HepG2 (cell line): ENCODE data around the gene ZNF367. TPM values are rescaled to one million over a fixed set of nuclear protein-coding genes. Genes with fewer than 3 reads are reported as not detected.

Experiments
- ATM ChIP-seq: fragments of 450-650 bp; IDR thresholded peaks from 2 replicates; pipeline ENCODE4 v1.7.1; 2017; ENCODE audit warnings: mild to moderate bottlenecking, borderline replicate concordance
- BORCS8-MEF2B ChIP-seq: sonication (generic); formaldehyde crosslinking; IDR thresholded peaks from 2 replicates; pipeline ENCODE4 v1.8.0; 2022; ENCODE audit warnings: mild to moderate bottlenecking, missing genetic modification reagents
- BRCA1 ChIP-seq: sonication (generic); formaldehyde crosslinking; IDR thresholded peaks from 2 replicates; pipeline ENCODE4 v1.4.0; 2020; ENCODE audit warnings: missing genetic modification reagents
- FOXK2 ChIP-seq: fragments of 450-650 bp; IDR thresholded peaks from 2 replicates; pipeline ENCODE4 v1.6.1; 2016
- GZF1 ChIP-seq: sonication (generic); formaldehyde crosslinking; IDR thresholded peaks from 2 replicates; pipeline ENCODE4 v1.5.1; 2020; ENCODE audit warnings: mild to moderate bottlenecking, missing genetic modification reagents
- HNRNPL ChIP-seq: fragments of 200-400 bp; formaldehyde crosslinking; IDR thresholded peaks from 2 replicates; pipeline ENCODE4 v1.6.1; 2017; ENCODE audit warnings: mild to moderate bottlenecking, low read depth, low read length
- MTF2 ChIP-seq: sonication (generic); formaldehyde crosslinking; IDR thresholded peaks from 2 replicates; pipeline ENCODE4 v1.5.0; 2020; ENCODE audit warnings: missing genetic modification reagents, borderline replicate concordance
- NFYB ChIP-seq: sonication (generic); formaldehyde crosslinking; IDR thresholded peaks from 2 replicates; pipeline ENCODE4 v1.4.0; 2020; ENCODE audit warnings: missing genetic modification reagents
- NKX3-1 ChIP-seq: sonication (generic); formaldehyde crosslinking; IDR thresholded peaks from 2 replicates; pipeline ENCODE4 v1.5.0; 2020; ENCODE audit warnings: missing genetic modification reagents
- RORA ChIP-seq: sonication (generic); formaldehyde crosslinking; IDR thresholded peaks from 2 replicates; pipeline ENCODE4 v1.5.0; 2020; ENCODE audit warnings: mild to moderate bottlenecking, missing genetic modification reagents, moderate library complexity
- ZMYM3 ChIP-seq: sonication (generic); formaldehyde crosslinking; IDR thresholded peaks from 2 replicates; pipeline ENCODE4 v1.5.1; 2020; ENCODE audit warnings: mild to moderate bottlenecking, missing genetic modification reagents
- ZNF343 ChIP-seq: sonication (generic); formaldehyde crosslinking; IDR thresholded peaks from 2 replicates; pipeline ENCODE4 v1.4.0; 2020; ENCODE audit warnings: mild to moderate bottlenecking, missing genetic modification reagents
- ZNF552 ChIP-seq: sonication (generic); formaldehyde crosslinking; IDR thresholded peaks from 2 replicates; pipeline ENCODE4 v1.9.0; 2022; ENCODE audit warnings: missing genetic modification reagents, mild to moderate bottlenecking, borderline replicate concordance
- ZNF724P ChIP-seq: sonication (generic); formaldehyde crosslinking; IDR thresholded peaks from 2 replicates; pipeline ENCODE4 v1.8.0; 2022; ENCODE audit warnings: missing genetic modification reagents, borderline replicate concordance
- ZNF75D ChIP-seq: sonication (generic); formaldehyde crosslinking; IDR thresholded peaks from 2 replicates; pipeline ENCODE4 v1.8.1; 2023; ENCODE audit warnings: missing genetic modification reagents, mild to moderate bottlenecking, borderline replicate concordance
- polyA plus RNA-seq, 8 experiments: library from polyadenylated mRNA; depleted of rRNA in 3 of 8; stranded (reverse) in 7 of 8; unstranded in 1 of 8; fragments of >200 nt; fragmentation: Illumina TruSeq in 4 of 8; extraction: Trizol in 4 of 8; gene quantifications; 2 replicates each; pipeline versions ENCODE4 v1.2.1 to v1.2.3, GENCODE V29; 2011 to 2016; ENCODE audit warnings: low read depth in 4 of 8, missing spikeins in 1 of 8, mixed read lengths in 1 of 8; ENCODE audit not compliant: insufficient read depth in 1 of 8
- total RNA-seq, 5 experiments: library from RNA; depleted of rRNA; stranded (reverse); fragments of >200 nt; fragmentation: Illumina TruSeq; extraction: Trizol; gene quantifications; 2 replicates each; pipeline ENCODE4 v1.2.3, GENCODE V29; 2016; ENCODE audit warnings: low read depth in 1 of 5
- TF ChIP-seq, protein P1 (sequence below), 2 experiments: IDR thresholded peaks; 2 replicates each; pipeline ENCODE4 v1.6.1; 2011 to 2012; ENCODE audit warnings: low read length in 2 of 2, borderline replicate concordance in 1 of 2, low read depth in 1 of 2, mild to moderate bottlenecking in 1 of 2, moderate library complexity in 1 of 2
- TF ChIP-seq, protein P2 (sequence below): sonication (generic); formaldehyde crosslinking; IDR thresholded peaks from 2 replicates; pipeline ENCODE4 v1.4.0; 2020; ENCODE audit warnings: missing genetic modification reagents, mild to moderate bottlenecking, borderline replicate concordance

ZNF367 gene
- total and polyA plus RNA-seq, 2 of the 13 experiments (the other 11 are each of a cell fraction or from before 2014, with no cell fraction given) = 2.9 to 7.7 TPM

DNA sequence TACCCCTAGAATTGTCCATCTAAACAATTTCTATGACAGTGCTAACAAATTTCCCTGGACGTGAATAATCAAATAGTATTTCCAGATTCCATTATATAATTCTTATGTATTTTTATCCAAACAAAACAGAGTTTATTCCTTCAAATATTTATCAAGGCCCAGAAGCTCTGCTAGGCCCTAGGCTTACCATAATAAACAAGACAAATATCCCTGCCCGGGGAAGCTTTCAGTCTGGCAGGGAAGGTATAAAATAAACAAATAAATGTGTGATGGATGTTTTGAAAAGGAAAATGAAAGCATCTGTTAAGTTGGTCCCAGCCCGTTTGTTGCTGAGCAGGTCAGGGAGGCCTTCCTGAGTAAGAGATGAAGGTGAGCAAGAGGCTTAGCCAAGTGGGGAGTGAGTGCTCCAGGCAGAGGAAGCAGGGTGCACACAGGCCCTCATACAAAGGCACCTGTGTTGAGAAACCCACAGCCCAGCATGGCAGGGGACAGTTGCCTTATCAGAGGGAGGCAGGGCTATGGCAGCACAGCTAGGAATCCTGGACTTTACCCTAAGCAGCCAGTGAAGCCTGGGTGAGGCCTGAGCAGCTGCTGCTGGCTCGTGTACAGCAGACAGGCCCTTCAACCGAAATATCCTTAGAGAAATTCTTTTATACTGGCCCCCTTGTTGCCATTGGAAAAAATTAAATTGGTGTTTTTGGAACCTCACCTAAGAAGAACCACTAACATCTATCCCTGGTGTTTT is 27.0 kb downstream of the ZNF367 start (continued):
- TF ChIP-seq ZNF343 (CRISPR knock-in tag) (peak; percentile 81; the same call in 1 of the 2 replicates), ZNF552 (CRISPR knock-in tag) (no peak), ATM (no peak), ZNF75D (CRISPR knock-in tag) (no peak), FOXK2 (no peak), GZF1 (no peak), ZNF724P (CRISPR knock-in tag) (no peak), ZMYM3 (CRISPR knock-in tag) (peak; percentile 86), MTF2 (CRISPR knock-in tag) (no peak), RORA (CRISPR knock-in tag) (no peak), BRCA1 (CRISPR knock-in tag) (no peak), HNRNPL (peak; percentile 65; the same call in 1 of the 2 replicates), NKX3-1 (CRISPR knock-in tag) (peak; percentile 60; the same call in 1 of the 2 replicates), BORCS8-MEF2B (CRISPR knock-in tag) (peak; percentile 35; the same call in 1 of the 2 replicates), NFYB (CRISPR knock-in tag) (peak; percentile 17; the same call in 1 of the 2 replicates)
- TF ChIP-seq, protein P1, sequence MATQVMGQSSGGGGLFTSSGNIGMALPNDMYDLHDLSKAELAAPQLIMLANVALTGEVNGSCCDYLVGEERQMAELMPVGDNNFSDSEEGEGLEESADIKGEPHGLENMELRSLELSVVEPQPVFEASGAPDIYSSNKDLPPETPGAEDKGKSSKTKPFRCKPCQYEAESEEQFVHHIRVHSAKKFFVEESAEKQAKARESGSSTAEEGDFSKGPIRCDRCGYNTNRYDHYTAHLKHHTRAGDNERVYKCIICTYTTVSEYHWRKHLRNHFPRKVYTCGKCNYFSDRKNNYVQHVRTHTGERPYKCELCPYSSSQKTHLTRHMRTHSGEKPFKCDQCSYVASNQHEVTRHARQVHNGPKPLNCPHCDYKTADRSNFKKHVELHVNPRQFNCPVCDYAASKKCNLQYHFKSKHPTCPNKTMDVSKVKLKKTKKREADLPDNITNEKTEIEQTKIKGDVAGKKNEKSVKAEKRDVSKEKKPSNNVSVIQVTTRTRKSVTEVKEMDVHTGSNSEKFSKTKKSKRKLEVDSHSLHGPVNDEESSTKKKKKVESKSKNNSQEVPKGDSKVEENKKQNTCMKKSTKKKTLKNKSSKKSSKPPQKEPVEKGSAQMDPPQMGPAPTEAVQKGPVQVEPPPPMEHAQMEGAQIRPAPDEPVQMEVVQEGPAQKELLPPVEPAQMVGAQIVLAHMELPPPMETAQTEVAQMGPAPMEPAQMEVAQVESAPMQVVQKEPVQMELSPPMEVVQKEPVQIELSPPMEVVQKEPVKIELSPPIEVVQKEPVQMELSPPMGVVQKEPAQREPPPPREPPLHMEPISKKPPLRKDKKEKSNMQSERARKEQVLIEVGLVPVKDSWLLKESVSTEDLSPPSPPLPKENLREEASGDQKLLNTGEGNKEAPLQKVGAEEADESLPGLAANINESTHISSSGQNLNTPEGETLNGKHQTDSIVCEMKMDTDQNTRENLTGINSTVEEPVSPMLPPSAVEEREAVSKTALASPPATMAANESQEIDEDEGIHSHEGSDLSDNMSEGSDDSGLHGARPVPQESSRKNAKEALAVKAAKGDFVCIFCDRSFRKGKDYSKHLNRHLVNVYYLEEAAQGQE (IDR thresholded peaks at IDR 0.05; ENCODE audit: borderline replicate concordance in 1 of 2, low read depth in 1 of 2, low read length in 2 of 2) = peak in 1 of 2 experiments; percentile 32; a peak in 1 of 4 replicates
- TF ChIP-seq, protein P2, sequence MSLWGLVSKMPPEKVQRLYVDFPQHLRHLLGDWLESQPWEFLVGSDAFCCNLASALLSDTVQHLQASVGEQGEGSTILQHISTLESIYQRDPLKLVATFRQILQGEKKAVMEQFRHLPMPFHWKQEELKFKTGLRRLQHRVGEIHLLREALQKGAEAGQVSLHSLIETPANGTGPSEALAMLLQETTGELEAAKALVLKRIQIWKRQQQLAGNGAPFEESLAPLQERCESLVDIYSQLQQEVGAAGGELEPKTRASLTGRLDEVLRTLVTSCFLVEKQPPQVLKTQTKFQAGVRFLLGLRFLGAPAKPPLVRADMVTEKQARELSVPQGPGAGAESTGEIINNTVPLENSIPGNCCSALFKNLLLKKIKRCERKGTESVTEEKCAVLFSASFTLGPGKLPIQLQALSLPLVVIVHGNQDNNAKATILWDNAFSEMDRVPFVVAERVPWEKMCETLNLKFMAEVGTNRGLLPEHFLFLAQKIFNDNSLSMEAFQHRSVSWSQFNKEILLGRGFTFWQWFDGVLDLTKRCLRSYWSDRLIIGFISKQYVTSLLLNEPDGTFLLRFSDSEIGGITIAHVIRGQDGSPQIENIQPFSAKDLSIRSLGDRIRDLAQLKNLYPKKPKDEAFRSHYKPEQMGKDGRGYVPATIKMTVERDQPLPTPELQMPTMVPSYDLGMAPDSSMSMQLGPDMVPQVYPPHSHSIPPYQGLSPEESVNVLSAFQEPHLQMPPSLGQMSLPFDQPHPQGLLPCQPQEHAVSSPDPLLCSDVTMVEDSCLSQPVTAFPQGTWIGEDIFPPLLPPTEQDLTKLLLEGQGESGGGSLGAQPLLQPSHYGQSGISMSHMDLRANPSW (CRISPR knock-in tag) = no peak
